Spleen (tissue), 7 donors: ENCODE data around the gene SH3BP5.

Experiments used
- POLR2A ChIP-seq, 3 donors: fragments of 450-650 bp; IDR thresholded peaks; one replicate each; pipeline ENCODE4 v1.5.1; 2017; ENCODE audit warnings: antibody characterized with exemption in 3 of 3, mild to moderate bottlenecking in 1 of 3
- TF ChIP-seq, protein P1 (sequence below), 11 experiments: fragments of 200-600 bp in 7 of 11; fragments of 450-650 bp in 4 of 11; sonication (generic) in 4 of 11; IDR thresholded peaks in 8 of 11; conservative IDR thresholded peaks in 3 of 11; 1 replicate in 7 of 11; 2 replicates in 4 of 11; pipeline versions ENCODE4 v1.4.0 to v1.8.0; 2016 to 2021; ENCODE audit warnings: antibody characterized with exemption in 11 of 11, inconsistent platforms in 4 of 11, mild to moderate bottlenecking in 1 of 11
- donor health status: DM: no; HTN: no; CAD: no; lungs with moderate emphysema.
- donor health status: DM: no; HTN: no; CAD: no.
- donor health status: DM: no; HTN: no; CAD: no.

DNA sequence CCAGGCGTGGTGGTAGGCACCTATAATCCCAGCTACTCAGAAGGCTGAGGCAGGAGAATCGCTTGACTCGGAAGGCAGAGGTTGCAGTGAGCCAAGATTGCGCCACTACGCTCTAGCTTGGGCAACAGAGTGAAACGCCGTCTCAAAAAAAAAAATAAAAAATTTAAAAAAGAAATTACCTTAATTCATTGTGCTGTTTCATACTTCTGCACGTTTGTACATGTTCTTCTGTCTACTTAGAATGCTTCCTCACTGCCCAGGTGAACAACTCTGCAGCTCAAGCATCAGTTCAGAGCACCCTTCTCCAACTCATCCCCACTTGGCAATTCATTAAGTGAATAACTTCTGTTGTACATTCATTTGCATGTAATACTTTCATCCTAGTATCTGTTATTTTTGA is 112.3 kb downstream of the SH3BP5 start:
- TF ChIP-seq, protein P1, sequence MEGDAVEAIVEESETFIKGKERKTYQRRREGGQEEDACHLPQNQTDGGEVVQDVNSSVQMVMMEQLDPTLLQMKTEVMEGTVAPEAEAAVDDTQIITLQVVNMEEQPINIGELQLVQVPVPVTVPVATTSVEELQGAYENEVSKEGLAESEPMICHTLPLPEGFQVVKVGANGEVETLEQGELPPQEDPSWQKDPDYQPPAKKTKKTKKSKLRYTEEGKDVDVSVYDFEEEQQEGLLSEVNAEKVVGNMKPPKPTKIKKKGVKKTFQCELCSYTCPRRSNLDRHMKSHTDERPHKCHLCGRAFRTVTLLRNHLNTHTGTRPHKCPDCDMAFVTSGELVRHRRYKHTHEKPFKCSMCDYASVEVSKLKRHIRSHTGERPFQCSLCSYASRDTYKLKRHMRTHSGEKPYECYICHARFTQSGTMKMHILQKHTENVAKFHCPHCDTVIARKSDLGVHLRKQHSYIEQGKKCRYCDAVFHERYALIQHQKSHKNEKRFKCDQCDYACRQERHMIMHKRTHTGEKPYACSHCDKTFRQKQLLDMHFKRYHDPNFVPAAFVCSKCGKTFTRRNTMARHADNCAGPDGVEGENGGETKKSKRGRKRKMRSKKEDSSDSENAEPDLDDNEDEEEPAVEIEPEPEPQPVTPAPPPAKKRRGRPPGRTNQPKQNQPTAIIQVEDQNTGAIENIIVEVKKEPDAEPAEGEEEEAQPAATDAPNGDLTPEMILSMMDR (IDR thresholded peaks at IDR 0.05 in 8 of 11, conservative IDR thresholded peaks at IDR 0.05 in 3 of 11) = no peak
- no peak for TF ChIP-seq POLR2A (IDR thresholded peaks at IDR 0.05)
